Astrocyte (in vitro differentiated cells and primary cell): ENCODE data around the gene BCL2L1.

ENCODE experiments used
- EZH2 ChIP-seq: IDR thresholded peaks from 2 replicates; pipeline ENCODE4 v1.6.1; 2012; ENCODE audit warnings: mild to moderate bottlenecking, low read length, inconsistent platforms; ENCODE audit not compliant: insufficient read depth
- TF ChIP-seq, protein P1 (sequence below): IDR thresholded peaks from 2 replicates; pipeline ENCODE4 v1.5.1; 2011; ENCODE audit warnings: low read depth, mild to moderate bottlenecking, inconsistent platforms, low read length, moderate library complexity; ENCODE audit not compliant: insufficient read depth

DNA sequence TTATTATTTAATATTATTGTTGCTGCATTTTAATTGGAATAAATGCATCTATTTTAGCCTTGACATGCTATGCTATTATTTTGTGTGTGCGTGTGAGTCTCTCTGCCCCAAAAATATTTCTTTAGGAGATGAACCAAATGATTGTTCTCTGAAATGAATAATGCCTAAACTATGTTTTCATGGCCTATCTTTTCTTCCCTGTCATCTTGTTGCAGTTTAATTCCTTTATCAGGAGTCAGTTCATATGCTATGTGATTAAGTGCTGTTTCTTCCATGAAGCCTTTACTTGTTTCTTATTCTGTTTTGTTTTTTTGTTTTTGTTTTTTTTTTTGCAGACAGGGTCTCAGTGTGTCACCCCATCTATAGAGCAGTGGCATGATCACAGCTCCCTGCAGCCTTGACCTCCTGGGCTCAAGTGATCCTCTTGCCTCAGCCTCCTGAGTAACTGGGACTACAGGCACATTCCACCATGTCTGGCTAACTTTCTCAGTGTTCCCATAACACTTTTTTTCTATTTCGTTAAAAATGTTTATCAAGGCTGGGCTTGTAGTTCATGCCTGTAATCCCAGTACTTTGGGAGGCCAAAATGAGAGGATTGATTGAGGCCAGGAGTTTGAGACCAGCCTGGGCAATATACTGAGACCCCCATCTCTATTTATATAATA, 42.1 kb upstream of the BCL2L1 start:
- TF ChIP-seq EZH2: no peak
- TF ChIP-seq, protein P1, sequence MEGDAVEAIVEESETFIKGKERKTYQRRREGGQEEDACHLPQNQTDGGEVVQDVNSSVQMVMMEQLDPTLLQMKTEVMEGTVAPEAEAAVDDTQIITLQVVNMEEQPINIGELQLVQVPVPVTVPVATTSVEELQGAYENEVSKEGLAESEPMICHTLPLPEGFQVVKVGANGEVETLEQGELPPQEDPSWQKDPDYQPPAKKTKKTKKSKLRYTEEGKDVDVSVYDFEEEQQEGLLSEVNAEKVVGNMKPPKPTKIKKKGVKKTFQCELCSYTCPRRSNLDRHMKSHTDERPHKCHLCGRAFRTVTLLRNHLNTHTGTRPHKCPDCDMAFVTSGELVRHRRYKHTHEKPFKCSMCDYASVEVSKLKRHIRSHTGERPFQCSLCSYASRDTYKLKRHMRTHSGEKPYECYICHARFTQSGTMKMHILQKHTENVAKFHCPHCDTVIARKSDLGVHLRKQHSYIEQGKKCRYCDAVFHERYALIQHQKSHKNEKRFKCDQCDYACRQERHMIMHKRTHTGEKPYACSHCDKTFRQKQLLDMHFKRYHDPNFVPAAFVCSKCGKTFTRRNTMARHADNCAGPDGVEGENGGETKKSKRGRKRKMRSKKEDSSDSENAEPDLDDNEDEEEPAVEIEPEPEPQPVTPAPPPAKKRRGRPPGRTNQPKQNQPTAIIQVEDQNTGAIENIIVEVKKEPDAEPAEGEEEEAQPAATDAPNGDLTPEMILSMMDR: no peak
